Tibial nerve (tissue), 3 donors: ENCODE measurements around the gene BRPF3.

Source experiments
- CTCF ChIP-seq, 5 experiments: fragments of 200-600 bp in 3 of 5; fragments of 450-650 bp in 2 of 5; sonication (generic) in 3 of 5; IDR thresholded peaks; one replicate each; pipeline ENCODE4 v1.5.1; 2016 to 2019; ENCODE audit warnings: antibody characterized with exemption in 5 of 5, mild to moderate bottlenecking in 3 of 5, moderate library complexity in 2 of 5
- POLR2A ChIP-seq, 2 donors: fragments of 450-650 bp; IDR thresholded peaks; one replicate each; pipeline ENCODE4 v1.6.1; 2017; ENCODE audit warnings: antibody characterized with exemption in 2 of 2, mild to moderate bottlenecking in 2 of 2, moderate library complexity in 2 of 2

GRCh38 chr6:36209606-36210005 is 13.1 kb downstream of the BRPF3 start:
- TF ChIP-seq CTCF (IDR thresholded peaks at IDR 0.05) (no peak), POLR2A (IDR thresholded peaks at IDR 0.05) (no peak)
